ENCODE data around the gene TMEM244.

The TMEM244 gene

DNA sequence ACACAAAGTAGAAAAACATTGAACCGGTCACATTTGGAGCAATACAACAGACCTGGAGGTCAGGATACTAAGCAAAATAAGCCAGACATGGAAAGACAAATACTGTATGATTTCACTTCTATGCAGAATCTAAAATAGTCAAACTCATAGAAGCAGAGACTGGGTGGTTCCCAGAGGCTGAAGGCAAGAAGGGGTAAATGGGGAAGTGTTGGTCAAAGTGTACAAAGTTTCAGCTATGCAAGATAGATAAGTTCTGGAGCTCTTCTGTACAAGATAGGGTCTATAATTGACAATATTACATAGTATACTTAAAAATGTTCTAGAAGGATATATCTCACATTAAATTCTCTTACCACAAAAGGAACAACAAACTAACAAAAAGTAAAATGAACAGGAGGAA, 70.3 kb downstream of the TMEM244 start:
- Histone ChIP-seq H3K9ac (ENCODE audit: low read length in 5 of 5) (no peak overlapping the region), H3K9me3 (ENCODE audit: control insufficient read depth in 5 of 5, low read length in 5 of 5) (no peaks in the 10 kb centered on the region), H3K27me3 (ENCODE audit: control insufficient read depth in 5 of 5, insufficient read depth in 4 of 5, low read length in 5 of 5) (no peaks in the 10 kb centered on the region), H3K36me3 (ENCODE audit: control insufficient read depth in 5 of 5, insufficient read depth in 5 of 5, low read length in 5 of 5) (no peaks in the 10 kb centered on the region), H3K27ac (ENCODE audit: low read depth, low read length) (no peak overlapping the region), H3K4me3 (ENCODE audit: low read depth in 1 of 5, low read length in 5 of 5) (no peak overlapping the region), H3K4me1 (ENCODE audit: control insufficient read depth in 5 of 5, insufficient read depth in 5 of 5, low read length in 5 of 5) (no peaks in the 10 kb centered on the region)

- Histone ChIP-seq H3K9me3 (ENCODE audit: control insufficient read depth in 5 of 5, low read length in 5 of 5) (no peaks in the 10 kb centered on the region), H3K27me3 (ENCODE audit: control insufficient read depth in 5 of 5, insufficient read depth in 4 of 5, low read length in 5 of 5) (no peaks in the 10 kb centered on the region), H3K4me3 (ENCODE audit: low read depth in 1 of 5, low read length in 5 of 5) (no peak overlapping the region), H3K9ac (ENCODE audit: low read length in 5 of 5) (no peak overlapping the region), H3K36me3 (ENCODE audit: control insufficient read depth in 5 of 5, insufficient read depth in 5 of 5, low read length in 5 of 5) (no peaks in the 10 kb centered on the region), H3K4me1 (ENCODE audit: control insufficient read depth in 5 of 5, insufficient read depth in 5 of 5, low read length in 5 of 5) (no peaks in the 10 kb centered on the region), H3K27ac (ENCODE audit: low read depth, low read length) (no peak overlapping the region)
Measured at GRCh38 chr6:129789974-129790373, 71.1 kb downstream of the TMEM244 start.

DNA sequence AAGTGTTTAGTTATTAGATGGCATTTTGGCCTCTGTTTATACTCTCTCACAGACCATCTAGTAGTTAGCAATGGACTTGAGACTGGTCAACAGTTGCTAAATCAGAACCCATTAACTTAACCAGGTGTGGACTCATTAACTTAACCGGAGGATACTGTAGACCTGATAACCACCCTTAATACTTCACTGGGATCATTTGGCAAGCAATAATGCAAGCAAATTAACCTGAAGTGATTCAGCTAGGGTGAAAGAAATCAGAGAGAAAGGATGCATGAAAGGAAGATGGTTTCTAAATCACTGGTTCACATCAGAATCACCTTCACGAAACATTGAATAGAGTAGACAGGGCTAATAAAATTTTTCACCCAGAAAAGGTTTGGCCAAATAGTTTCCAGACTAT, 73.3 kb downstream of the TMEM244 start:
- Histone ChIP-seq H3K36me3 (ENCODE audit: control insufficient read depth in 5 of 5, insufficient read depth in 5 of 5, low read length in 5 of 5) (no peaks in the 10 kb centered on the region), H3K4me3 (ENCODE audit: low read depth in 1 of 5, low read length in 5 of 5) (no peak overlapping the region), H3K9me3 (ENCODE audit: control insufficient read depth in 5 of 5, low read length in 5 of 5) (no peaks in the 10 kb centered on the region), H3K9ac (ENCODE audit: low read length in 5 of 5) (no peak overlapping the region), H3K27ac (ENCODE audit: low read depth, low read length) (no peak overlapping the region), H3K27me3 (ENCODE audit: control insufficient read depth in 5 of 5, insufficient read depth in 4 of 5, low read length in 5 of 5) (no peaks in the 10 kb centered on the region), H3K4me1 (ENCODE audit: control insufficient read depth in 5 of 5, insufficient read depth in 5 of 5, low read length in 5 of 5) (no peaks in the 10 kb centered on the region)

DNA sequence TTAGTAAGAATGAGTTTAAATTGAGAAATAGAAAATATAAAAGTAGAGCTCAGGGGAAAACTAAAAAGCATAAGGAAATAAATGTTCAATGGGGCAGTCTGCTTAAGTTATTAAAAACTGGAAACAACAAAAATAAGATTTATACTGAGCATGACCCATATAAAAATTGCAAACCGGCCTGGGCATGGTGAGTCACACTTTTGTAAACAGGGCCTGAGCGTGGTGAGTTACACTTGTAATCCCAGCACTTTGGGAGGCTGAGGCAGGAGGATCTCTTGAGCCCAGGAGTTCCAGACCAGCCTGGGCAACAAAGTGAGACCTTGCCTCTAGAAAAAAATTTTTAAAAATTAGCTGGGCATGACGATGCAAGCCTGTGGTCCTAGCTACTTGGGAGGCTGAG, 74.6 kb downstream of the TMEM244 start:
- Histone ChIP-seq H3K4me1 (ENCODE audit: control insufficient read depth in 5 of 5, insufficient read depth in 5 of 5, low read length in 5 of 5) (no peaks in the 10 kb centered on the region), H3K27me3 (ENCODE audit: control insufficient read depth in 5 of 5, insufficient read depth in 4 of 5, low read length in 5 of 5) (no peaks in the 10 kb centered on the region), H3K9ac (ENCODE audit: low read length in 5 of 5) (no peak overlapping the region), H3K9me3 (ENCODE audit: control insufficient read depth in 5 of 5, low read length in 5 of 5) (no peaks in the 10 kb centered on the region), H3K27ac (ENCODE audit: low read depth, low read length) (no peak overlapping the region), H3K36me3 (ENCODE audit: control insufficient read depth in 5 of 5, insufficient read depth in 5 of 5, low read length in 5 of 5) (no peaks in the 10 kb centered on the region), H3K4me3 (ENCODE audit: low read depth in 1 of 5, low read length in 5 of 5) (no peak overlapping the region)

GRCh38 chr6:129785756-129786135, 75.4 kb downstream of the TMEM244 start:
- Histone ChIP-seq H3K4me1 (ENCODE audit: control insufficient read depth in 5 of 5, insufficient read depth in 5 of 5, low read length in 5 of 5) (no peaks in the 10 kb centered on the region), H3K27ac (ENCODE audit: low read depth, low read length) (no peak overlapping the region), H3K4me3 (ENCODE audit: low read depth in 1 of 5, low read length in 5 of 5) (no peak overlapping the region), H3K27me3 (ENCODE audit: control insufficient read depth in 5 of 5, insufficient read depth in 4 of 5, low read length in 5 of 5) (no peaks in the 10 kb centered on the region), H3K9me3 (ENCODE audit: control insufficient read depth in 5 of 5, low read length in 5 of 5) (no peaks in the 10 kb centered on the region), H3K9ac (ENCODE audit: low read length in 5 of 5) (no peak overlapping the region), H3K36me3 (ENCODE audit: control insufficient read depth in 5 of 5, insufficient read depth in 5 of 5, low read length in 5 of 5) (no peaks in the 10 kb centered on the region)

GRCh38 chr6:129785047-129785755, 75.9 kb downstream of the TMEM244 start:
- H3K36me3 ChIP-seq (ENCODE audit: control insufficient read depth in 5 of 5, insufficient read depth in 5 of 5, low read length in 5 of 5): no peaks in the 10 kb centered on the region
- no peak overlapping the region for H3K9ac ChIP-seq (ENCODE audit: low read length in 5 of 5)
- H3K4me1 ChIP-seq (ENCODE audit: control insufficient read depth in 5 of 5, insufficient read depth in 5 of 5, low read length in 5 of 5): no peaks in the 10 kb centered on the region
- no peak overlapping the region for H3K4me3 ChIP-seq (ENCODE audit: low read depth in 1 of 5, low read length in 5 of 5)
- no peak overlapping the region for H3K27ac ChIP-seq (ENCODE audit: low read depth, low read length)
- no peaks in the 10 kb centered on the region for H3K27me3 ChIP-seq (ENCODE audit: control insufficient read depth in 5 of 5, insufficient read depth in 4 of 5, low read length in 5 of 5)
- H3K9me3 ChIP-seq (ENCODE audit: control insufficient read depth in 5 of 5, low read length in 5 of 5): no peaks in the 10 kb centered on the region
